ENCODE measurements around the gene CBX4.

CBX4 gene

GRCh38 chr17:79833744-79834564, 5.3 kb downstream of the CBX4 start:
- TF ChIP-seq, protein P1, sequence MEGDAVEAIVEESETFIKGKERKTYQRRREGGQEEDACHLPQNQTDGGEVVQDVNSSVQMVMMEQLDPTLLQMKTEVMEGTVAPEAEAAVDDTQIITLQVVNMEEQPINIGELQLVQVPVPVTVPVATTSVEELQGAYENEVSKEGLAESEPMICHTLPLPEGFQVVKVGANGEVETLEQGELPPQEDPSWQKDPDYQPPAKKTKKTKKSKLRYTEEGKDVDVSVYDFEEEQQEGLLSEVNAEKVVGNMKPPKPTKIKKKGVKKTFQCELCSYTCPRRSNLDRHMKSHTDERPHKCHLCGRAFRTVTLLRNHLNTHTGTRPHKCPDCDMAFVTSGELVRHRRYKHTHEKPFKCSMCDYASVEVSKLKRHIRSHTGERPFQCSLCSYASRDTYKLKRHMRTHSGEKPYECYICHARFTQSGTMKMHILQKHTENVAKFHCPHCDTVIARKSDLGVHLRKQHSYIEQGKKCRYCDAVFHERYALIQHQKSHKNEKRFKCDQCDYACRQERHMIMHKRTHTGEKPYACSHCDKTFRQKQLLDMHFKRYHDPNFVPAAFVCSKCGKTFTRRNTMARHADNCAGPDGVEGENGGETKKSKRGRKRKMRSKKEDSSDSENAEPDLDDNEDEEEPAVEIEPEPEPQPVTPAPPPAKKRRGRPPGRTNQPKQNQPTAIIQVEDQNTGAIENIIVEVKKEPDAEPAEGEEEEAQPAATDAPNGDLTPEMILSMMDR (conservative IDR thresholded peaks at IDR 0.05) = no peak
- no peak overlapping the region for H3K27ac ChIP-seq

DNA sequence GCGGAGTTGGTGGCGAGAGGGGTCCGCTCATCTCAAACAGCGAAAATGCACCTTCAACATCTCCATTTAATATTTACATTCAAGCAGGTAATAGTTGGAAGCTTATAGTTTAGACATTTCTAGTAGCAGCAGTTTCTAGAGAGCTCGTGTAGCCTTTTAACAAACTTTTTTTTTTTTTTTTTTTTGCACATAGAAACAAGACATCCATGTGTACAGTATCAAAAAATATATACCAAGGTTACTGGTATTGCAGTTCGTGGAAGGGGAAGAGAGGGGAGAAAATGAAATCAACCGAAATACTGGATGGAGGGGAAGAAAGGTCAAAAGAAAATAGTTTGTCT, 6.2 kb downstream of the CBX4 start:
- peak overlapping the region; percentile 77; the same call in 1 of the 2 replicates for H3K27ac ChIP-seq
- TF ChIP-seq, protein P1 (conservative IDR thresholded peaks at IDR 0.05) = no peak

DNA sequence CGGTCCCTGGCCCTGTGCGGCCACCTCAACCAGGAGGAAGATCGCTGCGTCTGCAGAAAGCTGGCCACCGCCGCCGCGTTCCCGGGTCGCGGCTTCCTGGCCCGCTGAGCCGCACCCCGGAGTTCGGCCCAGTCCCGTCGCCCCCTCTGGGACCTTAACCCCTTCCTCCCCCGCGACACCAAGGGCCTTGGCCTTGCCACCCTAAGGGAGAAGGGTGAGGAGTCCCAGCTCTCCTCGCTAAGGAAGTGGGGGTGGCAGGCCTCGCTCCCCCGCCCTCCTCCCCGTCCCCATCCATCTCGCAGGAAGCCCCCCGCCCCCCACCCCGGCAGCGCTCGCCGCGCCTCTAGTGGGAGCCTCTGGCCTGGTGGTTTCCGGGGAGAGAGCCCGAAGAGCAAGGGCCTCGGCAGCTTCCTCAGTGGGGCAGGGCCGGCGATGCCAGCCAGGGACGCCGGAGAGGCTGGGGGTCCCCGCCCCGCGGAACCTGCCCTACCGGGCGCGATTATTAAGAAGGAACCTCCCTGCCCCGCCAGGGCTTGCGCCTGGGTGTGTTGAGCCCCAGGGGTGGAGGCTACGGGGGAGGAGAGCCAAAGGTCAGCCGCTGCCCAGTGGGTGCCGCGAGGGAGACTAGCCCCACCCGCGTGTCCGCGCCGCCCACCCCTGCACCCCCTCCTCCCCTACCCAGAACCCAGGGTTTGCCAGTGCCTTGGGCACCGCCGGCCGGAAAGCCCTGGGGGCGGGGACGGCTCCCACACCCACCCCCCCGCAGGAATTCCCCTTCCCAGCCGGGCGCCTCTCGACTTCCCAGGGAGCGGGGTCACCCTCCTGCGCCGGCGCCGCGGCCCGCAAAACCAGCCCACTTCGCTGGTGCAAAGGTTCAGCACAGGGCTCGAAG, 6.8 kb downstream of the CBX4 start:
- peak overlapping the region; percentile 77 for H3K27ac ChIP-seq
- TF ChIP-seq, protein P1 (conservative IDR thresholded peaks at IDR 0.05) = no peak

DNA sequence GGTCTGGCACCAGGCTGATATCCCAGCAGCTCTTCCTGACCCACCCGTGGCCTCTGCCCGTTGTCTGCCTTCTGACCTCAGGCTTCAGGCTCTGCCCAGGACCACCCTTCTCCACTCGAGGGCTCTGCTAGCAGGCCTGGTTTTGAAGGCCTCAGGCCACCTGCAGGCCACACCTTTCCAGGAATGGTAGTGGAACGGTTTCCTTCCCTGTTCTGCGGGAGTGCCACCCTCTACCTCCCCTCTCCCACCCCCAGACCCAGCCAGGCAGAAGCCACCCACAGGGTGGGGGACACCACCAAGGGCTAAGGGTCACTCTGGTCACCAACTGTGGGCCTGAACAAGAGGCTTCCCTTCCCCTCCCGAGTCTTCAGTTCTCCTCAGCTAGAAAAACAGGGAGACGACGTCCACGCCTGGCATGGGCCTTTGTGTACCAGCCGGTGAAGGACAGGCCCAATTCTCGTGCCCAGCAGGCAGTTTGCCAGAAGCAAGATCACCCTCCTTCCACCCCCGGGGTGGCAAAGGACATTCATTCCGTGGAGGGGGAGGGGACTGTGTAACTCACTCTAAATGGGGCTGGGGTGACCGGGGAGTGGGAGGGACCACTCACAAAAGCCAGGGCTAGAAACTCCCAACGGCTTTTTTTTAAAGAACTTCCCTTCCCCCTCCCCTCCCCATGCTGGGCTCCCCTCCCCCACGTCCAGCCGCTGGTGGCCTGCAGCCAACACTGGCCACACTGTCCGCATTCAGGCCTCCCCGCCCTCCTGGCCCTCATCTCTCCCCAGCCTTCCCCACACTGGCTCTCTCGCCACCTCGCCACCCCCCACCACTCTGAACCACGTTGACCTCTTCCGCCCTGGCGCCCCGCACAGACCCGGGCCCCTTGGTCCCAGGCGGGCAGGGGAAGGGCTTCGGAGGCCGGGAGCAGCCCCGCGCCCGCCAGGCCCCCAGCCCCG, 7.7 kb downstream of the CBX4 start:
- H3K27ac ChIP-seq = peak overlapping the region; percentile 77
- TF ChIP-seq, protein P1 (conservative IDR thresholded peaks at IDR 0.05) = no peak

GRCh38 chr17:79830763-79831264, 8.4 kb downstream of the CBX4 start:
- peak overlapping the region; percentile 77 for H3K27ac ChIP-seq
- TF ChIP-seq, protein P1 (conservative IDR thresholded peaks at IDR 0.05) = no peak

GRCh38 chr17:79830303-79830702, 8.9 kb downstream of the CBX4 start:
- H3K27ac ChIP-seq = peak overlapping the region; percentile 77
- TF ChIP-seq, protein P1 (conservative IDR thresholded peaks at IDR 0.05) = no peak

Data from VCaP (cell line).